Kidney epithelial cell (primary cell): ENCODE data around the gene CYRIA. TPM values are rescaled to one million over a fixed set of nuclear protein-coding genes. Genes with fewer than 3 reads are reported as not detected.

ENCODE experiments used
- DNase-seq: peaks from one replicate; pipeline ENCODE4 v3.0.0-alpha.2; 2010; ENCODE audit warnings: low read depth
- H3K27me3 ChIP-seq: 2 replicates; pipeline ENCODE4 v1.6.0; 2011; ENCODE audit warnings: low read length; ENCODE audit not compliant: control insufficient read depth, insufficient read depth
- H3K36me3 ChIP-seq: 2 replicates; pipeline ENCODE4 v1.5.1; 2011; ENCODE audit warnings: low read length; ENCODE audit not compliant: control insufficient read depth, insufficient read depth
- H3K4me3 ChIP-seq: 2 replicates; pipeline ENCODE4 v1.5.1; 2011; ENCODE audit warnings: low read depth, mild to moderate bottlenecking, control low read depth, low read length
- CTCF ChIP-seq: IDR thresholded peaks from 2 replicates; pipeline ENCODE4 v1.5.1; 2011; ENCODE audit warnings: mild to moderate bottlenecking, moderate library complexity, low read length, control low read depth, inconsistent platforms; ENCODE audit not compliant: insufficient read depth, poor library complexity, severe bottlenecking
- total RNA-seq: library from RNA; depleted of rRNA; stranded (reverse); fragments of >200 nt; gene quantifications from 2 replicates; pipeline ENCODE4 v1.2.3, GENCODE V29; 2015

The CYRIA gene
- total RNA-seq, 1 donor from 2014 or later: 3.0 TPM

GRCh38 chr2:16645775-16646559 is 19.7 kb downstream of the CYRIA start:
- no peak for DNase-seq
- TF ChIP-seq CTCF: no peak
- H3K4me3 ChIP-seq: no peak overlapping the region
- no peaks in the 10 kb centered on the region for H3K36me3 ChIP-seq
- no peaks in the 10 kb centered on the region for H3K27me3 ChIP-seq

- Histone ChIP-seq H3K4me3 (no peak overlapping the region), H3K27me3 (no peaks in the 10 kb centered on the region), H3K36me3 (no peaks in the 10 kb centered on the region)
- no peak for TF ChIP-seq CTCF
- no peak for DNase-seq
Observed at GRCh38 chr2:16645088-16645487, 20.5 kb downstream of the CYRIA start.

GRCh38 chr2:16644221-16644925 is 21.3 kb downstream of the CYRIA start:
- Histone ChIP-seq H3K27me3 (no peaks in the 10 kb centered on the region), H3K4me3 (no peak overlapping the region), H3K36me3 (no peaks in the 10 kb centered on the region)
- DNase-seq: no peak
- no peak for TF ChIP-seq CTCF

GRCh38 chr2:16643099-16643498 is 22.5 kb downstream of the CYRIA start:
- no peaks in the 10 kb centered on the region for H3K36me3 ChIP-seq
- DNase-seq: no peak
- no peaks in the 10 kb centered on the region for H3K27me3 ChIP-seq
- no peak overlapping the region for H3K4me3 ChIP-seq
- TF ChIP-seq CTCF: peak; percentile 8

- no peak for TF ChIP-seq CTCF
- DNase-seq: no peak
- no peaks in the 10 kb centered on the region for H3K36me3 ChIP-seq
- H3K4me3 ChIP-seq: no peak overlapping the region
- no peaks in the 10 kb centered on the region for H3K27me3 ChIP-seq
Observed at GRCh38 chr2:16642088-16642487, 23.5 kb downstream of the CYRIA start.
